ENCODE data around the gene SPINK8. TPM values are rescaled to one million over a fixed set of nuclear protein-coding genes. Genes with fewer than 3 reads are reported as not detected.

The SPINK8 gene
- total RNA-seq, 5 donors from 2014 or later (not counting 1 experiment from before 2014, with no cell fraction given), result not detected

DNA sequence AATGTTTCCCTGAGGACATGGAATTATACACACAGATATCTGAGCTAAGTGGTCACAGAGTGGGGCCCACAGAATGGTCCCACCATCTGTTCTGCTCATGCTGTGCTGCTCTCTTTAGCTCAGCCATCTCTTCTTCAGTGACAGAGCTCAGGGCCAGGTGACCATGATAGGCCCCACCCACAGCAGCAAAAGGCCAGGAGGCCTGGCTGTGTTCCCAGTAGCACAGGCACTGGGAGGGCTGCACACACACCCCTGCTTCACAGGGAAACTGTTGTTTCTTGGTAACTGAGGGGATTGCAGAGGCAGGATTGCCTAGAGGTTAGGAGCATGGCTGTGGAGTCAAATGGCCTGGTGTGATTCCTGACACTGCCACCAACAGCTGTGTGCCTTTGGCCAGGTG, 33.7 kb upstream of the SPINK8 start:
- no peaks in the 10 kb centered on the region for H3K9me3 ChIP-seq
- Mint-ChIP-seq H3K4me3 (no peak overlapping the region), H3K27me3 (no peaks in the 10 kb centered on the region), H3K36me3 (peaks cover under 1% of the 10 kb centered on the region), H3K9me3 (peaks cover 0 to 2% (median under 1%) of the 10 kb centered on the region in 3 donors), H3K27ac (no peak overlapping the region), H3K4me1 (no peaks in the 10 kb centered on the region)
- H3K27me3 ChIP-seq (replicated peaks in 1 of 2; ENCODE audit: control insufficient read depth in 2 of 2, extremely low read depth in 1 of 2, insufficient read depth in 2 of 2, low read length in 1 of 2), result peaks cover 0 to 1% of the 10 kb centered on the region in 2 experiments
- no peak for DNase-seq
- no peak overlapping the region for H3K27ac ChIP-seq (ENCODE audit: low read length)
- ChIA-PET CTCF (interaction anchor here in 1 of 2 donors (0.5 kb wide), 1 partner anchor 93 kb away, joined by 3 read pairs; no protein-coding TSS in a partner anchor), POLR2A (no interaction called here)
- no peak for ATAC-seq (replicated peaks in 1 of 4)
- no peaks in the 10 kb centered on the region for H3K4me1 ChIP-seq (ENCODE audit: control insufficient read depth in 1 of 2, extremely low read depth in 1 of 2, insufficient read depth in 2 of 2, low read length in 2 of 2)
- no peaks in the 10 kb centered on the region for H3K36me3 ChIP-seq (ENCODE audit: control insufficient read depth in 2 of 2, extremely low read depth in 1 of 2, insufficient read depth in 1 of 2, low read length in 1 of 2)
- H3K4me3 ChIP-seq (ENCODE audit: control insufficient read depth in 1 of 2, extremely low read depth in 1 of 2, low read length in 1 of 2), result no peak overlapping the region

DNA sequence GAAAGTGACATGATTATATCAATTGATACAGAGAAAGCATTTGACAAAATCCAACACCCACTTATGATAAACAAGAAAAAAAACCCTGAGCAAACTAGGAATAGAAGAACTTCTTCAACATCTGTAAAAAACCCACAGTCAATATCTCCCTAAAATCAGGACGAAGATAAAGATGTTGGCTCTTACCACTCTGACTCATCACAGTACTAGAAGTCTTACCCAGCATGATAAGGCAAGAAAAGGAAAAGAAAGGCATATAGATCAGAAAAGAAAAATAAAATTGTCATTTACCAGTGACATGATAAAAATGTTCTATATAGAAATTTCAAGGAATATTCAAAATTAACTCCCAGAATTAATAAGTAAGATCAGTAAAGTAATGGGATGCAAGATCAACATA, 31.4 kb upstream of the SPINK8 start:
- ChIA-PET POLR2A (no interaction called here), CTCF (no interaction called here)
- peaks cover 0 to 13% (median 12%) of the 10 kb centered on the region in 3 donors for H3K9me3 Mint-ChIP-seq
- Histone ChIP-seq H3K4me1 (ENCODE audit: control insufficient read depth in 1 of 2, extremely low read depth in 1 of 2, insufficient read depth in 2 of 2, low read length in 2 of 2) (no peaks in the 10 kb centered on the region), H3K36me3 (ENCODE audit: control insufficient read depth in 2 of 2, extremely low read depth in 1 of 2, insufficient read depth in 1 of 2, low read length in 1 of 2) (no peaks in the 10 kb centered on the region), H3K27ac (ENCODE audit: low read length) (no peak overlapping the region), H3K9me3 (no peaks in the 10 kb centered on the region), H3K4me3 (ENCODE audit: control insufficient read depth in 1 of 2, extremely low read depth in 1 of 2, low read length in 1 of 2) (no peak overlapping the region), H3K27me3 (replicated peaks in 1 of 2; ENCODE audit: control insufficient read depth in 2 of 2, extremely low read depth in 1 of 2, insufficient read depth in 2 of 2, low read length in 1 of 2) (no peaks in the 10 kb centered on the region)
- peaks cover 3% of the 10 kb centered on the region for H3K36me3 Mint-ChIP-seq
- no peaks in the 10 kb centered on the region for H3K4me1 Mint-ChIP-seq
- DNase-seq (no peak), ATAC-seq (replicated peaks in 1 of 4) (no peak)
- no peak overlapping the region for H3K4me3 Mint-ChIP-seq
- H3K27me3 Mint-ChIP-seq, result peaks cover 0 to 3% of the 10 kb centered on the region in 2 donors
- no CpG with 5 or more reads among the region's 1 CpG for WGBS (ENCODE audit: insufficient coverage)
- H3K27ac Mint-ChIP-seq, result no peak overlapping the region

DNA sequence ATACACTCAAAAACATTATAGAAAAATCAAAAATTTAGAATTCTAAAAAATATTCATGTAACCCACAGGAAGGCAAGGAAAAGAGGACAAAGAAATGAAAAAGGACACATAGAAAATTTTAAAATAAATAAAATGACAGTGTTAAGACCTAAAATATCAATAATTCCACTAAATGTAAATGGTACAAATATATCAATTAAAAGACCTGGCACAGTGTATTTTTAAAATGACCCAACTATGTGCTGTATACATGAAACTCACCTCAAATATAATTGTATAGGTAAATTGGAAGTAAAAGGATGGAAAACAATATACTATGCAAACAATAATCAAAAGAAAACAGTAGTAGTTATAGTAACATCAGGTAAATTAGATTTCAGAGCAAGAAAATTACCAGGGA, 28.5 kb upstream of the SPINK8 start:
- no peak for DNase-seq
- peaks cover 0 to 14% of the 10 kb centered on the region in 2 experiments for H3K27me3 ChIP-seq (replicated peaks in 1 of 2; ENCODE audit: control insufficient read depth in 2 of 2, extremely low read depth in 1 of 2, insufficient read depth in 2 of 2, low read length in 1 of 2)
- Mint-ChIP-seq H3K36me3 (peaks cover 3% of the 10 kb centered on the region), H3K27ac (no peak overlapping the region), H3K4me3 (no peak overlapping the region), H3K27me3 (peaks cover 0 to 3% of the 10 kb centered on the region in 2 donors), H3K9me3 (peaks cover 0 to 13% (median 12%) of the 10 kb centered on the region in 3 donors), H3K4me1 (no peaks in the 10 kb centered on the region)
- ATAC-seq (replicated peaks in 1 of 4), result no peak
- POLR2A ChIA-PET, result no interaction called here
- CTCF ChIA-PET, result interaction anchor here in 1 of 2 donors (0.6 kb wide), 2 partner anchors 1546 to 1732 kb away, joined by 3 to 4 read pairs; no protein-coding TSS in a partner anchor
- no peaks in the 10 kb centered on the region for H3K36me3 ChIP-seq (ENCODE audit: control insufficient read depth in 2 of 2, extremely low read depth in 1 of 2, insufficient read depth in 1 of 2, low read length in 1 of 2)
- no peak overlapping the region for H3K27ac ChIP-seq (ENCODE audit: low read length)
- no peaks in the 10 kb centered on the region for H3K9me3 ChIP-seq
- H3K4me1 ChIP-seq (ENCODE audit: control insufficient read depth in 1 of 2, extremely low read depth in 1 of 2, insufficient read depth in 2 of 2, low read length in 2 of 2), result no peaks in the 10 kb centered on the region
- no peak overlapping the region for H3K4me3 ChIP-seq (ENCODE audit: control insufficient read depth in 1 of 2, extremely low read depth in 1 of 2, low read length in 1 of 2)

DNA sequence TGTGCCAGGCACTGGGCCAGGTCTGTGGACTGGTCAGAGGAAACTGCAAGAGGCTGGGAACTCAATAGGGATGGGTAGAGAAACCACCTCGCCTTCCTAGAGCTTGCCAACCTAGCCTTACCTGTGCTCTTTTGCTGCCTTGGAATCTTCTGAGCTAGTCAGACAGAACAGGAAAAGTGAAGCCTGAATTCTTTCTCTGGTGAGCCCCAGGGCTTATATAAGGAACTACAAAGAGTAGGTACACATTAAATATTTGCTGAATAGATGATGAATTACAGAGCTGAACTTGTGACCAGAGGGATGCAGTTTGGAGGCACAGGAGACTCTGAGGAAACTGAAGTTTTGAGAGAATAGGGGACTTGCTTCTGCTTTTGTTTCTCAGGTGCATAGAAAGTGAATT, 23.0 kb upstream of the SPINK8 start:
- H3K4me1 ChIP-seq (ENCODE audit: control insufficient read depth in 1 of 2, extremely low read depth in 1 of 2, insufficient read depth in 2 of 2, low read length in 2 of 2), result no peaks in the 10 kb centered on the region
- no peak overlapping the region for H3K27ac ChIP-seq (ENCODE audit: low read length)
- H3K4me1 Mint-ChIP-seq, result no peaks in the 10 kb centered on the region
- peaks cover 0 to 26% of the 10 kb centered on the region in 2 experiments for H3K27me3 ChIP-seq (replicated peaks in 1 of 2; ENCODE audit: control insufficient read depth in 2 of 2, extremely low read depth in 1 of 2, insufficient read depth in 2 of 2, low read length in 1 of 2)
- no peak for DNase-seq
- no peak for ATAC-seq (replicated peaks in 1 of 4)
- ChIA-PET POLR2A (no interaction called here), CTCF (no interaction called here)
- no peaks in the 10 kb centered on the region for H3K36me3 ChIP-seq (ENCODE audit: control insufficient read depth in 2 of 2, extremely low read depth in 1 of 2, insufficient read depth in 1 of 2, low read length in 1 of 2)
- H3K9me3 Mint-ChIP-seq, result peaks cover 0 to 9% (median 5%) of the 10 kb centered on the region in 3 donors
- no peaks in the 10 kb centered on the region for H3K36me3 Mint-ChIP-seq
- no peak overlapping the region for H3K27ac Mint-ChIP-seq
- no peaks in the 10 kb centered on the region for H3K9me3 ChIP-seq
- H3K27me3 Mint-ChIP-seq, result peaks cover 23 to 35% of the 10 kb centered on the region in 2 donors
- H3K4me3 Mint-ChIP-seq, result no peak overlapping the region
- no peak overlapping the region for H3K4me3 ChIP-seq (ENCODE audit: control insufficient read depth in 1 of 2, extremely low read depth in 1 of 2, low read length in 1 of 2)
- WGBS (ENCODE audit: insufficient coverage), result 67% methylated on average over 1 of the region's 1 CpG

DNA sequence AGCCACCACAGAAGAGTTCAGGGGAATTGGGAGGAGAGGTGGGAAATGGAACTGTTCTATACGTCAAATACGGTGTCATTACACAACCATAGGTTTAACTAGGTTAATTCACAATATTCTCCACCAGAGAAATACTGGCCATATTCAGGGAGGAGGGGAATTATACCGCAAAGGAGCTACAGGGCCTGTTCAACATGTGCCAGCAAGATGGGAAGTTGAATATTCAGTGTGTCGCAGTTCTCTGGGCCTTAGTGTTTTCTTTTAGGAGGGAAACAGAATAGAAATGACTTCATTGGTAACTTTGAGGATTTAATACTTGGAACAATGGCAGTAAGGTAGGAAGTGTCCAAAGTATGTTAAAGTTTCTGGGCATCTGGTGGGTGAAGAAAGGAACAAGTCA, 20.5 kb upstream of the SPINK8 start:
- H3K4me3 Mint-ChIP-seq, result no peak overlapping the region
- Histone ChIP-seq H3K27me3 (replicated peaks in 1 of 2; ENCODE audit: control insufficient read depth in 2 of 2, extremely low read depth in 1 of 2, insufficient read depth in 2 of 2, low read length in 1 of 2) (peaks cover 0 to 30% of the 10 kb centered on the region in 2 experiments), H3K9me3 (no peaks in the 10 kb centered on the region), H3K27ac (ENCODE audit: low read length) (no peak overlapping the region), H3K36me3 (ENCODE audit: control insufficient read depth in 2 of 2, extremely low read depth in 1 of 2, insufficient read depth in 1 of 2, low read length in 1 of 2) (no peaks in the 10 kb centered on the region), H3K4me1 (ENCODE audit: control insufficient read depth in 1 of 2, extremely low read depth in 1 of 2, insufficient read depth in 2 of 2, low read length in 2 of 2) (no peaks in the 10 kb centered on the region), H3K4me3 (ENCODE audit: control insufficient read depth in 1 of 2, extremely low read depth in 1 of 2, low read length in 1 of 2) (no peak overlapping the region)
- POLR2A ChIA-PET, result no interaction called here
- DNase-seq, result no peak
- CTCF ChIA-PET, result no interaction called here
- no peak for ATAC-seq (replicated peaks in 1 of 4)
- peaks cover 23 to 39% of the 10 kb centered on the region in 2 donors for H3K27me3 Mint-ChIP-seq
- H3K9me3 Mint-ChIP-seq, result no peaks in the 10 kb centered on the region
- 86% methylated on average over 2 of the region's 4 CpGs for WGBS (ENCODE audit: insufficient coverage)
- no peak overlapping the region for H3K27ac Mint-ChIP-seq
- H3K4me1 Mint-ChIP-seq, result no peaks in the 10 kb centered on the region
- no peaks in the 10 kb centered on the region for H3K36me3 Mint-ChIP-seq

DNA sequence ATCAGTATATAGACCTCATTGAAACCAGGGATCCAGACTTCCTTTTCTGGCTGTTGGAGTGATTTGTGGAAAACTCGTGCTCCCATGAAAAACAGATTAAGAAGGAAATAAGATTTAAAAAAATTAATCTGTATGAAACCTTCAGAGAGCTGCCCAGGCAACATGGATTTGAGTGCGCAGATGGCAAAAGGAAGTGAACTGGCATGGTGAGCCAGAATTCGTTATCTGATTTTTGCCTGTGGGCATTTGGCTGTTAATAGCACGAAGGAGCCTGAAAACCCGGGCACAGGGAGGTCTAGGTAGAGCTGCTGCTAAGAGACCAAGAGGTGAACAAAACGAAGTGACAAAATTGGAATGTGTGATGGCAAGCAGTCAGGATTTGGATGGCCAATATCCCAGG, 19.1 kb upstream of the SPINK8 start:
- Histone ChIP-seq H3K4me1 (ENCODE audit: control insufficient read depth in 1 of 2, extremely low read depth in 1 of 2, insufficient read depth in 2 of 2, low read length in 2 of 2) (no peaks in the 10 kb centered on the region), H3K27me3 (replicated peaks in 1 of 2; ENCODE audit: control insufficient read depth in 2 of 2, extremely low read depth in 1 of 2, insufficient read depth in 2 of 2, low read length in 1 of 2) (peaks cover 0 to 23% of the 10 kb centered on the region in 2 experiments), H3K4me3 (ENCODE audit: control insufficient read depth in 1 of 2, extremely low read depth in 1 of 2, low read length in 1 of 2) (no peak overlapping the region), H3K27ac (ENCODE audit: low read length) (no peak overlapping the region), H3K9me3 (no peaks in the 10 kb centered on the region), H3K36me3 (ENCODE audit: control insufficient read depth in 2 of 2, extremely low read depth in 1 of 2, insufficient read depth in 1 of 2, low read length in 1 of 2) (no peaks in the 10 kb centered on the region)
- H3K9me3 Mint-ChIP-seq, result no peaks in the 10 kb centered on the region
- ATAC-seq (replicated peaks in 1 of 4) (no peak), DNase-seq (no peak)
- POLR2A ChIA-PET, result no interaction called here
- H3K27ac Mint-ChIP-seq, result no peak overlapping the region
- CTCF ChIA-PET, result interaction anchor here in 1 of 2 donors (0.9 kb wide), 1 partner anchor 24 kb away, joined by 6 read pairs; no protein-coding TSS in a partner anchor
- WGBS (ENCODE audit: insufficient coverage), result 76% methylated on average over 6 of the region's 6 CpGs
- no peaks in the 10 kb centered on the region for H3K4me1 Mint-ChIP-seq
- H3K4me3 Mint-ChIP-seq, result no peak overlapping the region
- H3K36me3 Mint-ChIP-seq, result no peaks in the 10 kb centered on the region
- peaks cover 23 to 39% of the 10 kb centered on the region in 2 donors for H3K27me3 Mint-ChIP-seq

DNA sequence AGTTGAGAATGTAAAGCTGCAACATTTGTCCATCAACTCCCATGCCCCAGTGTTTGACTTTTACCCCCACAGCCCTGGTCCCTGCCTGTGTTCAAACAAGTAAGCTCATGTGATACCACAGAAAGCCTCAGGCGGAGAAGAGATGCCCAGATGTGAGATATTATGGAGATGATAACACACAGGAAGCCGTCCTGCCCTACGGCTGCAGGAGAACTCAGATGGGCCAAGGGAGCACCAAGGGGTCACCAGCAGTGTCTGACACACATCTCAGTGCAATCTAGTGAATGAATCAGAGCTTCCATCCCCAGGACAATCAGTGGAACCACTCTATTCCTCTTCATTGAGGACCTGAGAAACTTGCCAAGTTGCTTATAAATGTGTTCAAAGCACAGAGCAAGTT, 14.0 kb upstream of the SPINK8 start:
- Mint-ChIP-seq H3K9me3 (no peaks in the 10 kb centered on the region), H3K27me3 (peaks cover 0 to 9% of the 10 kb centered on the region in 2 donors), H3K27ac (no peak overlapping the region), H3K4me3 (no peak overlapping the region), H3K4me1 (no peaks in the 10 kb centered on the region), H3K36me3 (no peaks in the 10 kb centered on the region)
- 65% methylated on average over 2 of the region's 3 CpGs for WGBS (ENCODE audit: insufficient coverage)
- H3K4me1 ChIP-seq (ENCODE audit: control insufficient read depth in 1 of 2, extremely low read depth in 1 of 2, insufficient read depth in 2 of 2, low read length in 2 of 2), result no peaks in the 10 kb centered on the region
- no peak overlapping the region for H3K27ac ChIP-seq (ENCODE audit: low read length)
- no peak overlapping the region for H3K4me3 ChIP-seq (ENCODE audit: control insufficient read depth in 1 of 2, extremely low read depth in 1 of 2, low read length in 1 of 2)
- no peaks in the 10 kb centered on the region for H3K9me3 ChIP-seq
- H3K36me3 ChIP-seq (ENCODE audit: control insufficient read depth in 2 of 2, extremely low read depth in 1 of 2, insufficient read depth in 1 of 2, low read length in 1 of 2), result no peaks in the 10 kb centered on the region
- ChIA-PET CTCF (no interaction called here), POLR2A (no interaction called here)
- DNase-seq, result no peak
- no peak for ATAC-seq (replicated peaks in 1 of 4)
- peaks cover 0 to 5% of the 10 kb centered on the region in 2 experiments for H3K27me3 ChIP-seq (replicated peaks in 1 of 2; ENCODE audit: control insufficient read depth in 2 of 2, extremely low read depth in 1 of 2, insufficient read depth in 2 of 2, low read length in 1 of 2)

All from T-cell (primary cell).